ENCODE measurements around the gene CDK5RAP3. TPM values are rescaled to one million over a fixed set of nuclear protein-coding genes. Genes with fewer than 3 reads are reported as not detected.
A peak's percentile ranks its signal among the peaks of the same experiment; 100 is the strongest.

CDK5RAP3 gene
- total RNA-seq, 1 experiment from 2014 or later, result 149 TPM

GRCh38 chr17:48026502-48027321 is 55.8 kb downstream of the CDK5RAP3 start:
- Histone ChIP-seq H2AK5ac (ENCODE audit: insufficient read length, low read length) (no peak overlapping the region), H3K4ac (ENCODE audit: low read depth, low read length) (no peak overlapping the region), H2AFZ (ENCODE audit: low read length) (no peak overlapping the region), H3K4me1 (ENCODE audit: insufficient read depth, low read length) (no peaks in the 10 kb centered on the region), H3K56ac (ENCODE audit: insufficient read length, low read depth, low read length) (no peak overlapping the region), H2BK15ac (ENCODE audit: low read depth, low read length) (no peak overlapping the region), H4K91ac (ENCODE audit: insufficient read length, low read depth, low read length) (no peak overlapping the region), H3K27me3 (ENCODE audit: insufficient read depth, low read length) (peaks cover 2% of the 10 kb centered on the region; the same call in 1 of the 2 replicates), H3K9me3 (ENCODE audit: control insufficient read depth, low read depth, low read length) (no peaks in the 10 kb centered on the region), H3K18ac (ENCODE audit: insufficient read length, low read depth, low read length) (no peak overlapping the region), H3K23ac (ENCODE audit: insufficient read length, low read depth, low read length) (no peak overlapping the region), H4K5ac (ENCODE audit: insufficient read length, low read depth, low read length) (no peak overlapping the region), H3K27ac (ENCODE audit: insufficient read length, low read depth, low read length) (no peak overlapping the region), H2BK12ac (ENCODE audit: insufficient read length, low read depth, low read length) (no peak overlapping the region), H3K79me1 (ENCODE audit: insufficient read depth, low read depth, low read length, poor library complexity, severe bottlenecking) (no peaks in the 10 kb centered on the region), H2BK120ac (ENCODE audit: low read depth, low read length, poor library complexity, severe bottlenecking) (no peak overlapping the region), H3K14ac (ENCODE audit: insufficient read depth, low read length) (no peak overlapping the region; the same call in 1 of the 2 replicates), H2BK5ac (ENCODE audit: insufficient read length, low read length) (no peak overlapping the region), H3K4me2 (ENCODE audit: insufficient read depth, insufficient read length, low read length) (no peak overlapping the region), H3T11ph (ENCODE audit: low read length) (no peak overlapping the region), H3K9ac (ENCODE audit: extremely low read depth, insufficient read length, low read length) (no peak overlapping the region), H4K20me1 (ENCODE audit: control insufficient read depth, insufficient read depth, insufficient read length) (no peaks in the 10 kb centered on the region), H4K8ac (replicated peaks; ENCODE audit: insufficient read length, low read depth, low read length) (no peak overlapping the region), H3K79me2 (ENCODE audit: insufficient read depth, low read length) (no peaks in the 10 kb centered on the region), H2BK20ac (ENCODE audit: low read depth, low read length, poor library complexity, severe bottlenecking) (no peak overlapping the region), H3K23me2 (ENCODE audit: insufficient read length, low read depth, low read length, poor library complexity, severe bottlenecking) (peaks cover 19% of the 10 kb centered on the region)
- Mint-ChIP-seq H3K9me3 (no peaks in the 10 kb centered on the region; a peak in 1 of 5 replicates), H3K4me1 (peaks cover 28 to 32% of the 10 kb centered on the region in 2 experiments), H3K36me3 (ENCODE audit: insufficient read depth in 1 of 3, low read depth in 3 of 3) (no peaks in the 10 kb centered on the region), H3K27me3 (ENCODE audit: low read depth) (peaks cover 44% of the 10 kb centered on the region), H3K27ac (no peak overlapping the region), H3K4me3 (peak overlapping the region in 1 of 2 experiments; percentile 79; a peak in 3 of 5 replicates)
- DNase-seq, result peak; percentile 96
- WGBS (ENCODE audit: extremely low coverage, insufficient read length, low lambda C conversion rate), result no CpG with 5 or more reads among the region's 18 CpGs
- TF ChIP-seq CTCF (conservative IDR thresholded peaks at IDR 0.05), result peak; percentile 91
